Endothelial cell of umbilical vein (primary cell): Measurements from ENCODE around the gene HYAL3. TPM values are rescaled to one million over a fixed set of nuclear protein-coding genes. Genes with fewer than 3 reads are reported as not detected.
A peak's percentile ranks its signal among the peaks of the same experiment; 100 is the strongest.

ENCODE experiments used
- BruUV-seq: library from RNA; stranded (reverse); fragments of 400-500 nt; replicated peaks from 2 replicates; lab custom pipeline; 2021; lab: Mats Ljungman, UMichigan
- CTCF ChIA-PET: fragments of 300-600, 350-600 bp; sonication (Branson Sonifier 250); formaldehyde crosslinking; loops from one replicate; lab custom pipeline; 2021; ENCODE audit warnings: antibody characterized with exemption, inconsistent platforms; lab: Charles Lee
- POLR2A ChIA-PET: fragments of 300-600, 350-600 bp; sonication (Branson Sonifier 250); formaldehyde crosslinking; loops from one replicate; lab custom pipeline; 2021; ENCODE audit warnings: antibody characterized with exemption, inconsistent platforms; lab: Charles Lee
- DNase-seq: peaks from one replicate; pipeline ENCODE4 v3.0.0-alpha.2; 2011; ENCODE audit warnings: low read depth, low spot score
- FAIRE-seq: peaks from 2 replicates; lab custom pipeline; 2011; peaks lifted over from hg19 to GRCh38; lab: Jason Lieb, UNC
- H2AFZ ChIP-seq: 2 replicates; pipeline ENCODE4 v1.6.0; 2012; ENCODE audit warnings: low read depth, low read length, control low read depth, inconsistent platforms
- H3K27ac ChIP-seq: 2 replicates; pipeline ENCODE4 v1.5.1; 2011; ENCODE audit warnings: low read depth, mild to moderate bottlenecking, control low read depth, low read length, moderate library complexity; ENCODE audit not compliant: insufficient read depth
- H3K27me3 ChIP-seq, 2 experiments: 2 replicates each; pipeline versions ENCODE4 v1.6.0 to v1.6.1; 2011; ENCODE audit warnings: low read length in 2 of 2, mixed read lengths in 1 of 2; ENCODE audit not compliant: control insufficient read depth in 2 of 2, insufficient read depth in 2 of 2
- H3K36me3 ChIP-seq, 2 experiments: 2 replicates in 1 of 2; 3 replicates in 1 of 2; pipeline ENCODE4 v1.5.1; 2011; ENCODE audit warnings: low read length in 2 of 2, mild to moderate bottlenecking in 1 of 2, moderate library complexity in 1 of 2; ENCODE audit not compliant: control insufficient read depth in 2 of 2, insufficient read depth in 2 of 2; ENCODE audit errors: extremely low read depth in 1 of 2
- H3K4me1 ChIP-seq: 3 replicates; pipeline ENCODE4 v1.5.1; 2011; ENCODE audit warnings: mild to moderate bottlenecking, low read length; ENCODE audit not compliant: control insufficient read depth, insufficient read depth; ENCODE audit errors: extremely low read depth
- H3K4me2 ChIP-seq: 2 replicates; pipeline ENCODE4 v1.6.1; 2011; ENCODE audit warnings: low read length, control low read depth, mixed read lengths; ENCODE audit not compliant: insufficient read depth
- H3K4me3 ChIP-seq, 3 experiments: fragments of 200-600 bp in 1 of 3; sonication (generic), shearing (Covaris generic) in 1 of 3; replicated peaks in 1 of 3; 2 replicates each; pipeline ENCODE4 v1.5.1; 2011 to 2016; ENCODE audit warnings: control low read depth in 3 of 3, low read length in 3 of 3, mild to moderate bottlenecking in 2 of 3, inconsistent platforms in 1 of 3, low read depth in 1 of 3, moderate library complexity in 1 of 3; ENCODE audit not compliant: insufficient read depth in 1 of 3
- H3K79me2 ChIP-seq: 2 replicates; pipeline ENCODE4 v1.6.0; 2012; ENCODE audit warnings: low read length, inconsistent platforms; ENCODE audit not compliant: control insufficient read depth, insufficient read depth
- H3K9ac ChIP-seq: replicated peaks from 2 replicates; pipeline ENCODE3; 2011; ENCODE audit warnings: low read length, control low read depth; ENCODE audit not compliant: insufficient read depth; ENCODE audit errors: extremely low read depth
- H3K9me1 ChIP-seq: replicated peaks from 3 replicates; pipeline ENCODE4 v1.6.0; 2011; ENCODE audit warnings: mild to moderate bottlenecking, low read length; ENCODE audit not compliant: control insufficient read depth, insufficient read depth; ENCODE audit errors: extremely low read depth
- H3K9me3 ChIP-seq: replicated peaks from 2 replicates; pipeline ENCODE4 v1.5.1; 2012; ENCODE audit warnings: low read length, inconsistent platforms; ENCODE audit not compliant: control insufficient read depth, insufficient read depth
- H4K20me1 ChIP-seq: replicated peaks from 2 replicates; pipeline ENCODE3; 2011; ENCODE audit warnings: mild to moderate bottlenecking, low read length; ENCODE audit not compliant: control insufficient read depth, insufficient read depth; ENCODE audit errors: extremely low read depth
- GATA2 ChIP-seq: IDR thresholded peaks from 2 replicates; pipeline ENCODE4 v1.7.0; 2011; ENCODE audit warnings: low read depth, mild to moderate bottlenecking, moderate library complexity, mixed read lengths, low read length; ENCODE audit not compliant: insufficient read length, insufficient read depth
- MYC ChIP-seq: IDR thresholded peaks from one replicate; pipeline ENCODE4 v1.6.1; 2011; ENCODE audit warnings: mild to moderate bottlenecking, low read depth, low read length
- POLR2A ChIP-seq: IDR thresholded peaks from 2 replicates; pipeline ENCODE4 v1.6.1; 2012; ENCODE audit warnings: low read depth, mild to moderate bottlenecking, control low read depth, low read length
- dilution Hi-C: fragments of 300-500 bp; cut with MboI; formaldehyde crosslinking; loops from one replicate; pipeline ENCODE4 v1.15.0; 2019; ENCODE audit warnings: low sequenced_read_pairs; ENCODE audit not compliant: extremely low pct_ligation_motif_present
- intact Hi-C: fragments of 100-400 bp; cut with micrococcal nuclease; formaldehyde crosslinking; loops from one replicate; pipeline ENCODE4 v1.10.0; 2022
- polyA plus RNA-seq, 4 experiments: library from polyadenylated mRNA; depleted of rRNA in 3 of 4; stranded (reverse) in 3 of 4; unstranded in 1 of 4; fragments of >200 nt; gene quantifications; 2 replicates each; pipeline versions ENCODE4 v1.2.1 to v1.2.3, GENCODE V29; 2011 to 2012; ENCODE audit warnings: missing spikeins in 1 of 4
- total RNA-seq: library from RNA; stranded (reverse); gene quantifications from 2 replicates; pipeline ENCODE4 v1.2.3, GENCODE V29; 2021
- TF ChIP-seq, protein P1 (sequence below), 2 donors: IDR thresholded peaks; 1 replicate in 1 of 2; 2 replicates in 1 of 2; pipeline ENCODE4 v1.5.1; 2011; ENCODE audit warnings: low read length in 2 of 2, mild to moderate bottlenecking in 2 of 2, moderate library complexity in 2 of 2, control low read depth in 1 of 2, inconsistent platforms in 1 of 2, low read depth in 1 of 2; ENCODE audit not compliant: insufficient read depth in 1 of 2; ENCODE audit errors: extremely low read depth in 1 of 2
- TF ChIP-seq, protein P2 (sequence below): IDR thresholded peaks from 2 replicates; pipeline ENCODE4 v1.6.1; 2011; ENCODE audit not compliant: insufficient read depth, insufficient read length

HYAL3 gene
- total and polyA plus RNA-seq, 2 donors (not counting 3 experiments of a cell fraction or from before 2014, with no cell fraction given) = 4.8 to 11.5 TPM

DNA sequence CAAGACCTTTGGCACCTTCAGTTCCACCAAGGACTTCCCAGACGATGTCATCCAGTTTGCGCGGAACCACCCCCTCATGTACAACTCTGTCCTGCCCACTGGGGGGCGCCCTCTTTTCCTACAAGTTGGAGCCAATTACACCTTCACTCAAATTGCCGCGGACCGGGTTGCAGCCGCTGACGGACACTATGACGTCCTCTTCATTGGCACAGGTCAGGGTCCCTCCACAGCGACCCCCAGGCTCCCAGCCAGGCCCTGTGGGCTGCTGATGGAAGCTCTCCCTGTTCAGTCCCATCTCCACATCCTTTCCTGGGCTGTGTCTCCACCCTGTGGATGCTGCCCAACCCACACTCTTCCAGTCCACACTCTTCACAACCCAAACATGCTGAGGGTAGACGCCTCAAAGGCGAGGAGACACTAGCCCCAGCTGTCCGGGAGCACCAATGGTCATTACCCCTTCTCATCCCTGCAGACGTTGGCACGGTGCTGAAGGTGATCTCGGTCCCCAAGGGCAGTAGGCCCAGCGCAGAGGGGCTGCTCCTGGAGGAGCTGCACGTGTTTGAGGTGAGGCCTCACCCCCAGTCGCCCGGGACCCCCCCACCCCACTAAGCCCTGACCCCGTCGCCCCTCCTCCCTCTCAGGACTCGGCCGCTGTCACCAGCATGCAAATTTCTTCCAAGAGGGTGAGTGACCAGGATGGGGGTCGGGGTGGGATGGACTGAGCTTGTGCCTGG lies 24.7 kb downstream of the HYAL3 start:
- H3K4me3 ChIP-seq = no peak overlapping the region
- no peaks in the 10 kb centered on the region for H4K20me1 ChIP-seq
- peak; percentile 70 for DNase-seq
- ChIA-PET CTCF (interaction anchor here (0.8 to 4.9 kb wide), 15 partner anchors 9 to 110 kb away, joined by 3 to 53 read pairs (median 4); partner anchors contain the start of genes HYAL2 and IFRD2), POLR2A (no interaction called here)
- TF ChIP-seq POLR2A (no peak), GATA2 (no peak), MYC (no peak)
- TF ChIP-seq, protein P1, sequence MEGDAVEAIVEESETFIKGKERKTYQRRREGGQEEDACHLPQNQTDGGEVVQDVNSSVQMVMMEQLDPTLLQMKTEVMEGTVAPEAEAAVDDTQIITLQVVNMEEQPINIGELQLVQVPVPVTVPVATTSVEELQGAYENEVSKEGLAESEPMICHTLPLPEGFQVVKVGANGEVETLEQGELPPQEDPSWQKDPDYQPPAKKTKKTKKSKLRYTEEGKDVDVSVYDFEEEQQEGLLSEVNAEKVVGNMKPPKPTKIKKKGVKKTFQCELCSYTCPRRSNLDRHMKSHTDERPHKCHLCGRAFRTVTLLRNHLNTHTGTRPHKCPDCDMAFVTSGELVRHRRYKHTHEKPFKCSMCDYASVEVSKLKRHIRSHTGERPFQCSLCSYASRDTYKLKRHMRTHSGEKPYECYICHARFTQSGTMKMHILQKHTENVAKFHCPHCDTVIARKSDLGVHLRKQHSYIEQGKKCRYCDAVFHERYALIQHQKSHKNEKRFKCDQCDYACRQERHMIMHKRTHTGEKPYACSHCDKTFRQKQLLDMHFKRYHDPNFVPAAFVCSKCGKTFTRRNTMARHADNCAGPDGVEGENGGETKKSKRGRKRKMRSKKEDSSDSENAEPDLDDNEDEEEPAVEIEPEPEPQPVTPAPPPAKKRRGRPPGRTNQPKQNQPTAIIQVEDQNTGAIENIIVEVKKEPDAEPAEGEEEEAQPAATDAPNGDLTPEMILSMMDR (IDR thresholded peaks at IDR 0.05; ENCODE audit: extremely low read depth in 1 of 2, insufficient read depth in 1 of 2, low read depth in 1 of 2, low read length in 2 of 2) = peak; percentile 87 to 94
- TF ChIP-seq, protein P2, sequence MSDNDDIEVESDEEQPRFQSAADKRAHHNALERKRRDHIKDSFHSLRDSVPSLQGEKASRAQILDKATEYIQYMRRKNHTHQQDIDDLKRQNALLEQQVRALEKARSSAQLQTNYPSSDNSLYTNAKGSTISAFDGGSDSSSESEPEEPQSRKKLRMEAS = no peak
- H3K4me1 ChIP-seq = peaks cover 2% of the 10 kb centered on the region
- no peak overlapping the region for H3K9ac ChIP-seq
- FAIRE-seq = peak; percentile 84
- intact Hi-C loops = loop anchor here (1.0 kb wide), 1 partner anchor 50 kb away; no protein-coding TSS in a partner anchor
- peaks cover 18 to 24% of the 10 kb centered on the region in 2 experiments for H3K27me3 ChIP-seq
- no TSS peak for BruUV-seq
- no peak overlapping the region for H3K27ac ChIP-seq
- no peaks in the 10 kb centered on the region for H3K36me3 ChIP-seq
- no peak overlapping the region for H2AFZ ChIP-seq
- dilution Hi-C loops = no loop called here
- H3K79me2 ChIP-seq = no peaks in the 10 kb centered on the region
- no peaks in the 10 kb centered on the region for H3K9me3 ChIP-seq
- H3K9me1 ChIP-seq = no peaks in the 10 kb centered on the region
- no peak overlapping the region for H3K4me2 ChIP-seq
